Measurements from ENCODE around the gene SPATA2L.

DNA sequence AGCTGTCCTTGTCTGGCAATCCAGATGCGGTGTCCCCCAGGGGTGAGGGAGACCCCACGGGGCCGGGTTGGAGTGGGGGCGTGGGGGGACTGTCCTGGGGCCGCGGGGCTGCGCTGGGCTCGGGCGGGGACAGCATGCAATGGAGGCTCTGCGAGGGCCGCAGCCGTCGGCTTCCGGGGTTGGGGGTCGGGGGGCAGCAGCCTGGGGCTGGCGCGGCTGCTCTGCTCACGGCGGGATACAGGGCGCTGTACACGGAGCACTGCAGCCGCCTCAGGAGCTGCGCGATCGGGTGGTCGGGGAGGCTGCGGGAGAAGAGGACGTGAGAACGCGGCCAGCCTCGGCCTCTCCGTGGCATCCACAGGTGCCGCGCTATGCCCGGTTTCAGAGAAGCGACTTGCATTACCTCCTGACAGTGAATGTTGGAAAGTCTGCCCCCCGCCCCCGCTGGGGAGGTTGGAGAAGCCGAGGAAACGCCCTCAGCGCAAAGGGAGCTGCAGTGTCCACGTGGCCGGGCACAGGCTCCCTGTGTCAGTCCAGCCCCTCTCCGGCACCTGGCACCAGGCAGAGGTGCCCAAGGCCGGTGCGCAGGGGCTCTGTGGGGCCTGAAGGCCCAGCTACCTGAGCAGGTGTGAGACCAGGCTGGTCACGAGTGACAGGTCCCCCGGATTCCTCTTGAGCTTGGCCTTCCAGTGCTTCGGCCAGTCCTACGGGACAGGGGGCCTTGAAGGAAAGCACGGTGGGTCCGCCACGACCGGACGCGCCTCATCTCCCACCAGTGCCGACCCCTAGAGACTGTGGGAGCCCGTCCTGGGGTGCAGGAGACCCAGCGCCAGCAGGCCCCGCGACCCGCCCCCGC is 9.4 kb upstream of the SPATA2L start:
- TF ChIP-seq, protein P1, sequence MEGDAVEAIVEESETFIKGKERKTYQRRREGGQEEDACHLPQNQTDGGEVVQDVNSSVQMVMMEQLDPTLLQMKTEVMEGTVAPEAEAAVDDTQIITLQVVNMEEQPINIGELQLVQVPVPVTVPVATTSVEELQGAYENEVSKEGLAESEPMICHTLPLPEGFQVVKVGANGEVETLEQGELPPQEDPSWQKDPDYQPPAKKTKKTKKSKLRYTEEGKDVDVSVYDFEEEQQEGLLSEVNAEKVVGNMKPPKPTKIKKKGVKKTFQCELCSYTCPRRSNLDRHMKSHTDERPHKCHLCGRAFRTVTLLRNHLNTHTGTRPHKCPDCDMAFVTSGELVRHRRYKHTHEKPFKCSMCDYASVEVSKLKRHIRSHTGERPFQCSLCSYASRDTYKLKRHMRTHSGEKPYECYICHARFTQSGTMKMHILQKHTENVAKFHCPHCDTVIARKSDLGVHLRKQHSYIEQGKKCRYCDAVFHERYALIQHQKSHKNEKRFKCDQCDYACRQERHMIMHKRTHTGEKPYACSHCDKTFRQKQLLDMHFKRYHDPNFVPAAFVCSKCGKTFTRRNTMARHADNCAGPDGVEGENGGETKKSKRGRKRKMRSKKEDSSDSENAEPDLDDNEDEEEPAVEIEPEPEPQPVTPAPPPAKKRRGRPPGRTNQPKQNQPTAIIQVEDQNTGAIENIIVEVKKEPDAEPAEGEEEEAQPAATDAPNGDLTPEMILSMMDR (IDR thresholded peaks at IDR 0.05) = no peak
- TF ChIP-seq EZH2 (IDR thresholded peaks at IDR 0.05) = no peak
